NCI-H2196 treated with DMSO at 0.1 percent for 48 hours (cell line): ENCODE measurements around the gene MDH2.
A peak's percentile ranks its signal among the peaks of the same experiment; 100 is the strongest.
"Not testable (repeated sequence)": the region's sequence is repeated elsewhere in the genome, so short reads cannot be mapped to it uniquely, and the experiment has no call there.

ENCODE experiments used
- DNase-seq: peaks from one replicate; lab custom pipeline; 2025; ENCODE audit not compliant: unreplicated experiment; lab: John Stamatoyannopoulos, UW

MDH2 gene, protein sequence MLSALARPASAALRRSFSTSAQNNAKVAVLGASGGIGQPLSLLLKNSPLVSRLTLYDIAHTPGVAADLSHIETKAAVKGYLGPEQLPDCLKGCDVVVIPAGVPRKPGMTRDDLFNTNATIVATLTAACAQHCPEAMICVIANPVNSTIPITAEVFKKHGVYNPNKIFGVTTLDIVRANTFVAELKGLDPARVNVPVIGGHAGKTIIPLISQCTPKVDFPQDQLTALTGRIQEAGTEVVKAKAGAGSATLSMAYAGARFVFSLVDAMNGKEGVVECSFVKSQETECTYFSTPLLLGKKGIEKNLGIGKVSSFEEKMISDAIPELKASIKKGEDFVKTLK

DNA sequence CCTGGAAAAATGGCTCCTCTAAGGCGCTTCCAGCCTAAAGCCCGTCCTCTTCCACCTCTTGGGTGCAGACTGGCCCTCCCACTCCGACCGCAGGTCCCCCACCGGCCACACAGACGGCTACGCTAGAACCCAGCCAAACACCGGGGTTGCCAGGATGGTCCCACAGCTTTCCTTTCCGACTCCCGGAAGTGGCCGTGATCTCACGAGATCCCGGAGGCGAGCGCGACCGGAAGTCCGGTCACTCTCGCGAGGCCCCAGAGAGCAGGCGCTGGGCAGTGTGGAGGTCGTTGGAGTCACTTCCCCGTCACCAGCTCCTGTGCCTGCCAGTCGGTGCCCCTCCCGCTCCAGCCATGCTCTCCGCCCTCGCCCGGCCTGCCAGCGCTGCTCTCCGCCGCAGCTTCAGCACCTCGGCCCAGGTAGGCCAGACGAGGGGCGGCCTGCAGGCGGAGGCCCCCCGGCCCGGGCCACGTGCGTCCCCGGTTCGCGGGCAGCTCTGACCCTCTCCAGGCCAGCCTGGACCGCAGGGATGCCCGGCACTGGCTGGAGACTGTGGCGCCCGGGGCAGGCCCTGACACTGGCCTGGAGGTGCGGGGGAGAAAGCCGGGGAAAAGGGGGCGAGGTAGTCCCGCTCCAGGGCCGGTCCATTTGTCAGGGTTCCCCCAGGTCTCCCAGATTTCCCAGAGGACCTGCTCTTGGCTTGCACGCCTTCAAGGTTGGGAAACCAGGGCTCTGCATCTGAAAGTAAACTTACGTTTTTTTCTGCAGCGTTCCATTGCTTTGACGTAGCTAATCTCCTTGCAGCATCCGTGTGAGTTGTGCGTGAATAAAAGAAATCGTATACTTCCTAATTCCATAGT is at the start of gene MDH2, which contains the start of gene STYXL1:
Gene MDH2, plus strand, starts transcription at position 296 of the 857 bp plus-strand sequence. Its CDS starts 55 bp downstream, at position 351.
Gene STYXL1, minus strand, starts transcription at position 190 of the 857 bp plus-strand sequence. CDS start 17,477 bp downstream, outside the sequence.
- peak; percentile 95 for DNase-seq

DNA sequence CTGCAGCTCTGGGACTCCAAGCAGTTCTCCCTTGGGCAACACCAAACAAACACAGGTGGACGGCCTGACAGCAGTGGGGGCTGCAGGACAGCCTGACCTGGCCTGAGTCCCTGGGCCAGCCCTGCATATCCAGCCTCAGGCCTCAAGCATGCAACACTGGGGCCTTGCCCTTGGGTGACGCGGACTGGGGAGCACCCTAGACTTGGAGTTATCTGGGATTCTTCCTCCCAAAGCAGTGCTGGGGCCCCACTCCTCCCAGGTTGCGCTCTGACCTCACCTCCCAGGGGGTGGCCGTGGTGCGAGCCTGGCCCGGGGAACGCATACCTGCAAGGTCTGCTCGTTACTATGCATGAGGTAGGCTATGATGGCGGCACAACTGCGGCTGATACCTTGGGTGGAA is 47.3 kb upstream of the MDH2 start:
- no peak for DNase-seq

DNA sequence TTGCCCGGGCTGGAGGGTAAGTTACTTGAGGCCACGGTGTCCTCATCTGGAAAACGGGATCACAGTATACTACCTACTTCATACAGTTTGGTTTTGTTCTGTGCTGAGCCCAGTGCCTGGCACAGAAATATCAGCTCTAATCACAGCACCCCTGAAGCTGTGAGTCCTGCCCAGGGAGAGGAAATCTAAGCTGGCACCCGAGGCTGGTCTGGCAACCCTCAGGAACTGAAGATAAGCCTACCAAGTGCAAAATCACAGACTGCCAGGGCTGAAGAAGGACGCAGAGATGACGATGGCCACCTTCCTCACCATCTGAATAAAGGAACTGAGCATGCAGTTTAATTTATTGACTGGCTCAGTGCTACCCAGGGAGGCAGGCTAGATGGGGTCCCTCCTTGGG is 45.8 kb upstream of the MDH2 start:
- no peak for DNase-seq

DNA sequence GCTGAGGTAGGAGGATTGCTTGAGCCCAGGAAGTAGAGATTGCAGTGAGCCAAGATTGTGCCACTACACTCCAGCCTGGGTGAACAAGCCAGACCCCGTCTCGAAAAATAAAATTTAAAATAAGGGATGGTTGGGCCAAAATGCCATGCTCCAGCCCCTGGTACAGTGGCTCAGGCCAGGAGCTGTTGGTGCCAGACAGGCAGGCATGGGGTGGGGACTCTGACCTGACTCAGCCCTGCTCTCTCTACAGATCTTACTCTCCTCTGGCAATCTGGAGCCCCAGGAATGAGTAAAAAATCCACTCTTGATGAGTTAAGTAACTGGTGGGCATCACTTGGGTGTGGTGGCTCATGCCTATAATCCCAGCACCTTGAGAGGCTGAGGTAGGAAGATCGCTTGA is 45.1 kb upstream of the MDH2 start:
- no peak for DNase-seq

DNA sequence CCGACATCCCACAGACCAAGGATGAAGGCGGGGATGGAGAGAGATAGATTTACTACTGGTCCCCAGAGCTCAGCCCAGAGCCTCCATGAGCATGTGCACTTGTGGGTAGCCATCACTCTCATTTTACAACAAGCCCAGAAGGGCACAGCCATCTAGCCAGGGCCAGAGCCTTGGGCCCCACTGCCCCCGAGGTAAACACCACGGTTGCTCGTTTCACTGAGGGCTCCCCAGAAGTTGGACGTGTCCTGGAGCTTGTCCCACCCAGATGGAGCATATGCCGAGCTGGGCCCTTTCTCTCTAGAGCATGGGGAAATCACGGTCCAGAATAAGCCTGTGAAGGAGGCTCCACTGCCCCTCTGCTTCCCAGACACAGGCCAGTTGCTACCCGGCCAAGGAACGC is 44.6 kb upstream of the MDH2 start:
- no peak for DNase-seq

DNA sequence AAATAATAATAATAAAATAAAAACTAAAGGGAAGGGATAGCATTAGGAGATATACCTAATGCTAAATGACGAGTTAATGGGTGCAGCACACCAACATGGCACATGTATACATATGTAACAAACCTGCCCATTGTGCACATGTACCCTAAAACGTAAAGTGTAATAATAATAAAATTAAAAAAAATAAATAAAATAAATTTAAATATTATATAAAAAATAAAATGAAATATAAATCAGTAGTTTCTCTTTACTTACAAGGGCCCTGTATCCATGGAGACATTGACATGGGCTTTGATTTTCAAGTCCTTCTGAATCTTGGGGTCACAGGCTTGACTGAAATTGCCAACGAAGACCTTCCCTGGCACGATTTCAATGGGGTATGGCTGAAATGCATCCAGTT is 42.9 kb upstream of the MDH2 start:
- DNase-seq: not testable (repeated sequence)

DNA sequence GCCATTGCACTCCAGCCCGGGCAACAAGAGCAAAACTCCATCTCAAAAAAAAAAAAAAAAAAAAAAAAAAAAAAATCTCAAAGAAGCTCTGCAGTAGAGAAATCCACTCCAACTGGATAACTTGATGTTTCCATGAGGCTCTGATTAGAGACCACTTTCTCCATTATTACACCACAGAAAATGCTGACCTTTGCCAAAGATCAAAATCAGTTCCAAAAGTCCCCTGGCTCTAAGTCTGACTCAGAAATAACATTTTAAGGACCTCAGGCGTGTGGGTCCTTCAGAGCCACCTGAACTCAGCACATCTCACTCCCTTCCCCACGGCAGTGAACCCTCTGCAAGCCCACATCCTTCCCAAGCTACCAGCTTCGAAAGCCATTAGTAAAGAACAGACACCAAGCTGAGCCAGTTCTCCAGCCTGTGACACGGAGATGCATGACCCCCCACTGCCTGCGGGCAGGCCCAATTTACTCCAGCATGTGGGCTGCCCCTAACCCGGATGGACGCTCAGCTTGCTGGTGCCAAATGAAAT is 39.7 kb upstream of the MDH2 start:
- no peak for DNase-seq

DNA sequence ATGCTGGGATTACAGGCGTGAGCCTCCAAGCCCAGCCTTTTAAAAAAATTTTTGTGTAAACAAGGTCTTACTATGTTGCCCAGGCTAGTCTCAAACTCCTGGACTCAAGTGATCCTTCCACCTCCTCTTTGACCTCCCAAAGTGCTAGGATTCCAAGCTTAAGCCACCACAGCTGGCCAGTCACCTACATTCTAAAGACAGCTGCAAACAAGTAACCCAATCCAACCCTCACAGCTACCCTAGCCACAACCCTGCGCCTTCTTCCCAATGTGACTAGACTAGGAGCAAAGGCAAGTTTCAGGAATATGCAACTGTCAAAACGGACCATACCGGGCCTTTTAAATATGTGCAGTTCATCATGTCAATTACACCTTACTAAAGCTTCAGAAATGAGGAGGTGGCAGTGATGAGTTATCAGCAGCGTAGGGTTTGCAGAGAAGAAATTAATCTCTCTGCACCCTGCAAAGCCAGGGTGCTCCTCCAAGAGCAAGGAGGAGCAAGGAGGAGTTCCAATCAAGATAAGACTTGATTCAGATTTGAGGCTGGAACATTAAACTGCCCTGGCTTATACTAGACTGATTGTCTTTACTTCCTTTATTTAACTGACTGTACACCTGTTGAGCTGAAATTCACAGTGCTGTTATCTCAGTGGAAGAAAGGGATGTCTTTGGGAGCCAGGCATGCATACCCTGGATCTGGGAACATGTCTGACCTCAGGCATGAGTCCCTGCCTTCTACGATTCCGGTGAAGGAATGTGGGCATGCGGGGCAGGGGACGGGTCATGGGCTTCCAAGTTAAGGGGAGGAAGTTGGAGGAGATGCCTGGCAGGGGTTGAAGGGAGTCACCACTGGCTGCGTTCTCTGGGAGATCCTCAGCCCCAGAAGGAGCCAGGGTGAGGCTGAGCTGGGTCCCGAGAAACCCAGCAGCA is 38.0 kb upstream of the MDH2 start:
- no peak for DNase-seq

DNA sequence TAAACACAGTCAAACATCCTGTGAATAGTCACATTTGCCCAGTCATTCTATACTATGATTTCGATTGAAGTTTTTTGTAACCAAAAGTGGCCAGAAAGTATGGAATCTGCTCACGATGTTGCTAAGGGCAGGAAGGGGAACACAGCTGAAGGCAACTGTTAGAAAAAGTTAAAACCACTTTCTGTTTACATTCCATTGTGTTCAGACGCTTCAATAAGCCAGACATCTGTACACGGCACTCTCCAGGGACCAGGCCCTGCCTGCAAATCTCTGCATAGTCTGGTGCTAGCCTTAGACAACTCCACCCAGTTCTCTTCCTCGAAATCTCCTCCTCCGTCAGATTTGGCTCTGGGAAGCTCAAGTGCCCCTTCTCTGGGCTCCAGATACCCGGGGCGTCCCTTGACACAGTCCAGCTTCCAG is 36.5 kb upstream of the MDH2 start:
- DNase-seq: no peak

DNA sequence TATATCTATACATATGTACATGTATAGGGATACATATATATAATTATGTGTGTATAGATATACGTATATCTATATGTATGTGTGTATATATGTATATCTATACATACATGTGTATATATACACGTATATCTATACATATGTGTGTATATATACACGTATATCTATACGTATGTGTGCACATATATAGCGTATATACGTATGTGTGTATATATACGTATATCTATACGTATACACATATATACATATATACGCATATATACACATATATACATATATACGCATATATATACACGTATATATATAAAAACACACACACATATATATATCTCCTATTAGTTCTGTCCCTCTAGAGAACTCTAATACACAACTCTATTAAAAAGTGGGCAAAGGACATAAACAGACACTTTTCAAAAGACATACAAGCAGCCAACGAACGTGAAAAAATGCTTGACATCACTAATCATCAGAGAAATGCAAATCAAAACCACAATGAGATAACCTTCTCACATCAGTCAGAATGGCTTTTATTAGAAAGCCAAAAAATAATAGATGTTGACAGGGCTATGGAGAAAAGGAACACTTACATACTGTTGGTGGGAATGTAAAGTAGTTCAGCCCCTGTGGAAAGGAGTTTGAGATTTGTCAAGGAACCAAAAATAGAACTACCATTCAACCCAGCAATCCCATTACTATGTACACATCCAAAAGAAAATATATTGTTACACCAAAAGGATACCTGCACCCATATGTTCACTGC is 31.5 kb upstream of the MDH2 start:
- no peak for DNase-seq

DNA sequence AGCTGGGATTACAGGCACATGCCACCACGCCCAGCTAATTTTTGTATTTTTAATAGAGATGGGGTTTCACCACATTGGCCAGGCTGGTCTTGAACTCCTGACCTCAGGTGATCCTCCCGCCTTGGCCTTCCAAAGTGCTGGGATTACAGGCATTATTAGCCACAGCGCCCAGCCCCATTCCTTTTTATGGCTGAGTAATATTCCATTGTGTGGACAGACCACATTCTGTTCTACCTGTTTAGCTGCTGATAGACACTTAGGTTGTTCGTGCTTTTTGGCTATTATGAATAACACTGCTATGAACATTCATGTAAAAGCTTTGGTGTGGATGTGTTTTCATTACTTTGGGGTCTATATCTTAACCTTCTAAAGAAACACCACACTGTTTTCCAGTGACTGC is 29.4 kb upstream of the MDH2 start:
- not testable (repeated sequence) for DNase-seq

DNA sequence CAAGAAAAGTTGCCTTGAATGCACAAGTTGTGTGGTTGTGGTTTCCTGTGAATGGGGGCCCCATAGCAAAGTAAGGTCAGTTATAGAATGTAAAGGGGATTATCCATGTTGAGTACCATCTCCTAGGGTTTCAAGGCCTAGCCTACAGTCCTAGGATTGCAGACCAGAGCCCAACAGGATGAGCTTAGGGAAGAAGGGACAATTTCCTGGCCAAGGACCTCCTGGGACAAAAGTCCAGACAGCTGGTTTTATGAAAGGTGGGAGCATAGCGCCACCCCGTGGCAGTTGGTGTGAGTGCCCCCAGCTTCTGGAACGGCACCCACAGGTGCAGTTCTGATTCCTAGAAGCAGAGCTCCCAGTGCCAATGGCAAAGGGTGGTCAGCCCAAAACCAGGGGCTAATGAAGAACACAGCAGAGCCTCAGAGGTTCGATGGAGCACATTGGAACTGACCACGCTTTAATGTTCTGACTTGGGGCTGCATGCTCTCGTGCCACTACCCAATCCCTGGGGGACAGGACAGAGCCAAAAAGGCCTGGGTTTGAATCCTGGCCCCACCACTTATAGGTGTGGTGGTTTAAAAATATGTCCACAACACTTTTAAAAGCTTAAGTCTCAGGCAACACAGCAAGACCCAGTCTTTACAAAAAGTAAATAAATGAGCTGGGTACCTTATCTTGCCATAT is 27.7 kb upstream of the MDH2 start:
- peak; percentile 51 for DNase-seq

DNA sequence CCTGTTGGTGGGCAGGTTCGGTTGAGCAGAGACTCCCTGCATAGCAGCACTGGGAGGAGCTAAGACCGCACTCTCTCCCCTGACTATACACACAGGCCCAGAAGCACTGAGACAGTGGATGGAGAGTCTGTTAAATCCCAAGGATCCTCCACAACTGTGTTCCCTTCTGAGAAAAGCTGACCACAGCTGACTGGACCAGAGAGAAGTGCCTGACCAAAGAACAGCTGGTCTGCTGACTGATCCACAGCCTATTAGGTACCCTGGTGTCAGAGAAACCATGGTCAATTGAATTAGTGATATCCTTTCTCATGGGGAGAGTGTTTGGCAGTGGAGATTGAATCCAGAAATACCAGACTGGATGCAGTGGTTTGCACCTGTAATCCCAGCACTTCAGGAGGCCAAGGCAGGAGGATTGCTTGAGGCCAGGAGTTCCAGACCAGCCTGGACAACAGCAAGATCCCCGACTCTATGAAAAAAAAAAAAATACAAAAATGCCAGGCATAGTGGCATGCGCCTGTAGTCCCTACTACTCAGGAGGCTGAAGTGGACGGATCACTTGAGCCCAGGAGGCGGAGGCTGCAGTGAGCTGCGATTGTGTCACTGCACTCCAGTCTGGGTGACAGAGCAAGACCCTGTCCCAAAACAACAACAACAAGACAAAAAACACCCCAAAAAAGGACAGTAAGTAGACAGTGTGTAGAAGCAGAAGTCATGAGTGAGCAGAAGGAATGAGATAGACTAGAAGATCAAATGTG is 25.7 kb upstream of the MDH2 start:
- no peak for DNase-seq

DNA sequence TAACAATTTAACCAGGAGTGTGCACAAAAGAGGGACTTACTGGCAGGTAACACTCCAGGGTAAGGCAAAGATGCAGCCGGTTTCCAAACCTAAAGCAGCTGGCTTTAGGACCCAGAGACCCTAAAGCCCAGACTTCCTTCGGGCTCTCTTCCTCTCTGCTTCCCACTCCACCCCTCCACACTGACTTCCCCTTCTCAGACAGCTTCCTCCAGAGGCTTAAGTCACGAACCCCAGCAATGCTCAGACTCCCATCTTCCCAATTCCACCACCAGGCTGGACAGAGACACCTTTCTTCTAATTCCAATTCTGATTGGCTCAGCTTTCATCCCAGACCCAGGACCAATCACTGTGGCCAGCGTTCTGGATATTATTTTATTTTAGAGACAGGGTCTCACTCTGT is 24.9 kb upstream of the MDH2 start:
- DNase-seq: no peak

DNA sequence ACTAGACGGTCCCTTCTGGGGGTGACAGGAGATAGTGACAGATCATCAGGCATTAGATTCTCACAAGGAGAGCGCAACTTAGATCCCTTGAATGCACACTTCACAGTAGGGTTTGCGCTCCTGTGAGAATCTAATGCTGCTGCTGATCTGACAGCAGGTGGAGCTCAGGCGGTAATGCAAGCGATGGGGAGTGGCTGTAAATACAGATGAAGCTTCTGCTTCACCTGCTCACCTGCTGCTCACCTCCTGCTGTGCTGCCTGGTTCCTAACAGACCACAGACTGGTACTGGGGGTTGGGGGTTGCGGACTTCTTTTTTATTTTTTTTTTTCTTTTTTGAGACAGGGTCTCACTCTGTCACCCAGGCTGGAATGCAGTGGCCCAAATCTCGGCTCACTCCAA is 18.2 kb upstream of the MDH2 start:
- DNase-seq: not testable (repeated sequence)

DNA sequence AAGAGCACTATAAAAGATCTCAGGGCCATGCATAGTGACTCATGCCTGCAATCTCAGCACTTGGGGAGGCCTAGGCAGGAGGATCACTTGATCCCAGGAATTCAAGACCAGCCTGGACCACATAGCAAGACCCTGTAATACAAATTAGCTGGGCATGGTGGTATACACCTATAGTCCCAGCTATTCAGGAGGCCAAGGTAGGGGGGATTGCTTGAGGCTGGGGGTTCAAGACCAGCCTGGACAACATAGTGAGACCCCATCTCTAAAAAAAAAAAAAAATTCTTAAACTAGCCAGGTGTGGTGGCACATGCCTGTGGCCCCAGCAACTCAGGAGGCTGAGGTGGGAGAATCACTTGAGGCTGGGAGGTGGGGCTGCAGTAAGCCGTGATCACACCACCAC is 15.9 kb upstream of the MDH2 start:
- no peak for DNase-seq

DNA sequence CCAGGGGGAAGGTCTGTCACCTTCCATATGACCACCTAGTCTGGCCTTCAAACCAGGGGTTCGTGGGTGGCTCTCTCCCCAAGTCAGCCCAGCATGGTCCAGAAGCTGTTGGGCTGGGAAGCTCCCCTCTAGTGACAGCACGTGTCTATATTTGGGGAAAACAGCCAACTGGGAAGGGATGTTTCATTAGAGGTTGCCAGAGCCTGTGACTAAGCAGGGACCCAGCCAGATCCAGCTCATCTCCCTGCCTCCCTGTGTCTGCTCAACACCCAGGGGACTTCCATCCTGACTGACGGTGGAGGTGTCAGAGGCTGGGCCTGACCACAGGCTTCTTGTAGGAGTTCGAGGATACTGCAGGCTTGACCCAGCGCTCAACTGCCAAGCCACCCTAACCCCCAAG is 10.6 kb upstream of the MDH2 start:
- DNase-seq: no peak

DNA sequence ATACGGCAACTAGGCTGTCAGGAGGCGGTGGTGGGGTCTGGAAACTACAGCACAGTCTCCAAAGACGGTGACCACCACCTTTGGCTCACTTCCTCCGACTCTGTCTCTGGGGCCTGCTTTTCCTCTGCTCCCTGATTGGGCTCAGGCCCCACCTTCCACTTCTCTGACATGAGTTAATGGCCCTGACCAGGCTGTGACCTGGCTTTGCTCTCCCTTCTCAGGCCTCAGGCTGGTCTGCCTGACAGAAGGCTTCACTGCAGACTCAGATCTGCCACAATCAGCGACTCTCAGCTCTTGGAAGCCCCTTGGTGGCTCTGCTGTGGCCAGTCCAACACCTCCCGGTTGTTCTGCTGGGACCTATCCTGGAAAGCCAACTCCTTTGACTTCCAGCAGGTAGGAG is 7.8 kb upstream of the MDH2 start:
- no peak for DNase-seq

DNA sequence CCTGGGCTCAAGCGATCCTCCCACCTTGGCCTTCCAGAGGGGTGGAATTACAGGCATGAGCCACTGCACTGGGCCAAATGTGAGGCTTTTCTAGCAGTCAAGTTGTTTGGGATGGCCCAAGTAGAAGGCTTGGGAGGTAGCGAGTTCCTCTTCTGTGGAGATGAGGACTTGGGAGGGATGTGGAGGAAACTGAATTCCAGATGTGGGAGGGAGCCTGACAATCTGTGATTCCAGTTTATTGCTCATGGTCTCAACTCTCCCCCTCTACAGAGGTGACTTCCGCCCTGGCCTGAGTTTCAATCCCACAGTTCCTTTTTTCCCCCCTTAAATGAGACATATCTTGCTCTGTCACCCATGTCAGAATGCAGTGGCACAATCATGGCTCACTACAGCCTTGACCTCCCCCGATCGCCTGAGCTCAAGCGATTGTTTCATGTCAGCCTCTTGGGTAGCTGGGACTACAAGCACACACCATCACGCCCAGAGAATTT is 3.5 kb upstream of the MDH2 start:
- no peak for DNase-seq
